Calu3 (cell line): ENCODE data around the gene C4orf33. TPM values are rescaled to one million over a fixed set of nuclear protein-coding genes. Genes with fewer than 3 reads are reported as not detected.

Source experiments
- BruUV-seq: library from RNA; stranded (reverse); fragments of 400-500 nt; replicated peaks from 2 replicates; lab custom pipeline; 2021; lab: Mats Ljungman, UMichigan
- CTCF ChIA-PET: fragments of 300-600 bp; sonication (Branson Sonifier 250); formaldehyde crosslinking; loops from one replicate; lab custom pipeline; 2022; ENCODE audit warnings: antibody characterized with exemption; lab: Charles Lee
- DNase-seq: peaks from one replicate; pipeline ENCODE4 v3.0.0; 2022
- H3K27ac Mint-ChIP-seq: one replicate; pipeline ENCODE4 v1.8.0; 2022; ENCODE audit warnings: mixed read lengths; ENCODE audit not compliant: unreplicated experiment
- H3K27me3 Mint-ChIP-seq: one replicate; pipeline ENCODE4 v1.8.0; 2022; ENCODE audit warnings: mixed read lengths; ENCODE audit not compliant: unreplicated experiment
- H3K36me3 Mint-ChIP-seq: one replicate; pipeline ENCODE4 v1.8.0; 2022; ENCODE audit warnings: mild to moderate bottlenecking, moderate library complexity, mixed read lengths; ENCODE audit not compliant: insufficient read depth, unreplicated experiment
- H3K4me1 Mint-ChIP-seq: one replicate; pipeline ENCODE4 v1.8.0; 2022; ENCODE audit warnings: mild to moderate bottlenecking, low read depth, mixed read lengths; ENCODE audit not compliant: unreplicated experiment
- H3K4me3 Mint-ChIP-seq: one replicate; pipeline ENCODE4 v1.8.0; 2022; ENCODE audit warnings: mild to moderate bottlenecking, low read depth, moderate library complexity, mixed read lengths; ENCODE audit not compliant: unreplicated experiment
- H3K9me3 Mint-ChIP-seq: one replicate; pipeline ENCODE4 v1.8.0; 2022; ENCODE audit warnings: low read depth, mixed read lengths; ENCODE audit not compliant: unreplicated experiment
- CTCF ChIP-seq: fragments of 200-600 bp; IDR thresholded peaks from one replicate; pipeline ENCODE4 v1.8.0; 2022; ENCODE audit warnings: antibody characterized with exemption; ENCODE audit not compliant: unreplicated experiment
- intact Hi-C: fragments of 100-400 bp; cut with micrococcal nuclease; formaldehyde crosslinking; loops from one replicate; pipeline ENCODE4 v1.10.0; 2022; ENCODE audit not compliant: unreplicated experiment
- total RNA-seq: library from RNA; stranded (reverse); gene quantifications from 2 replicates; pipeline ENCODE4 v1.2.3, GENCODE V29; 2022

The C4orf33 gene
- total RNA-seq, 1 experiment from 2014 or later = 6.4 TPM

- Mint-ChIP-seq H3K27ac (no peak overlapping the region), H3K36me3 (no peaks in the 10 kb centered on the region), H3K9me3 (no peaks in the 10 kb centered on the region), H3K27me3 (no peaks in the 10 kb centered on the region), H3K4me3 (no peak overlapping the region), H3K4me1 (no peaks in the 10 kb centered on the region)
- intact Hi-C loops = no loop called here
- no peak for DNase-seq
- CTCF ChIA-PET = no interaction called here
- TF ChIP-seq CTCF = no peak
- BruUV-seq = no TSS peak
These were observed 57.7 kb downstream of the C4orf33 start for GRCh38 chr4:129153700-129154099.

GRCh38 chr4:129162450-129162849 lies 66.5 kb downstream of the C4orf33 start:
- DNase-seq = no peak
- no TSS peak for BruUV-seq
- CTCF ChIA-PET = no interaction called here
- H3K27me3 Mint-ChIP-seq = no peaks in the 10 kb centered on the region
- TF ChIP-seq CTCF = no peak
- no peak overlapping the region for H3K27ac Mint-ChIP-seq
- H3K9me3 Mint-ChIP-seq = no peaks in the 10 kb centered on the region
- H3K4me1 Mint-ChIP-seq = no peaks in the 10 kb centered on the region
- no peaks in the 10 kb centered on the region for H3K36me3 Mint-ChIP-seq
- H3K4me3 Mint-ChIP-seq = no peak overlapping the region
- intact Hi-C loops = no loop called here

GRCh38 chr4:129163427-129163826 lies 67.5 kb downstream of the C4orf33 start:
- H3K4me1 Mint-ChIP-seq = no peaks in the 10 kb centered on the region
- TF ChIP-seq CTCF = no peak
- intact Hi-C loops = no loop called here
- no peak overlapping the region for H3K4me3 Mint-ChIP-seq
- no peaks in the 10 kb centered on the region for H3K9me3 Mint-ChIP-seq
- CTCF ChIA-PET = no interaction called here
- no TSS peak for BruUV-seq
- H3K27ac Mint-ChIP-seq = no peak overlapping the region
- no peaks in the 10 kb centered on the region for H3K27me3 Mint-ChIP-seq
- H3K36me3 Mint-ChIP-seq = no peaks in the 10 kb centered on the region
- DNase-seq = no peak

- Mint-ChIP-seq H3K4me1 (no peaks in the 10 kb centered on the region), H3K4me3 (no peak overlapping the region), H3K9me3 (no peaks in the 10 kb centered on the region), H3K27ac (no peak overlapping the region), H3K36me3 (no peaks in the 10 kb centered on the region), H3K27me3 (no peaks in the 10 kb centered on the region)
- no TSS peak for BruUV-seq
- no peak for DNase-seq
- CTCF ChIA-PET = no interaction called here
- TF ChIP-seq CTCF = no peak
- intact Hi-C loops = no loop called here
These were observed 68.3 kb downstream of the C4orf33 start for GRCh38 chr4:129164243-129164642.

Other genes starting within 250 kb of the C4orf33 start
- 19.6 and 21.4 TPM in 2 replicates for gene SCLT1, start 2.6 kb upstream of the C4orf33 start, total RNA-seq